K562 (cell line): Measurements from ENCODE around the gene LTN1. TPM values are rescaled to one million over a fixed set of nuclear protein-coding genes. Genes with fewer than 3 reads are reported as not detected.

Source experiments
- CC2D1A ChIP-seq: fragments of 450-650 bp; IDR thresholded peaks from 2 replicates; pipeline ENCODE4 v1.6.1; 2017; ENCODE audit warnings: mild to moderate bottlenecking
- HNRNPUL1 ChIP-seq: fragments of 200-400 bp; formaldehyde crosslinking; IDR thresholded peaks from 2 replicates; pipeline ENCODE4 v1.6.1; 2017; ENCODE audit warnings: low read length
- KAT8 ChIP-seq: fragments of 450-650 bp; IDR thresholded peaks from 2 replicates; pipeline ENCODE4 v1.6.1; 2016; ENCODE audit warnings: low read depth, mild to moderate bottlenecking
- LEF1 ChIP-seq: fragments of 450-650 bp; IDR thresholded peaks from 2 replicates; pipeline ENCODE4 v1.6.1; 2016; ENCODE audit warnings: mild to moderate bottlenecking
- POLR2A ChIP-seq: fragments of 450-650 bp; conservative IDR thresholded peaks from 2 replicates; pipeline ENCODE4 v1.6.1; 2016
- REST ChIP-seq, 2 experiments: fragments of 450-650 bp; formaldehyde crosslinking in 1 of 2; IDR thresholded peaks; 2 replicates each; pipeline versions ENCODE4 v1.4.0 to v1.6.1; 2014 to 2020; ENCODE audit warnings: mild to moderate bottlenecking in 2 of 2, borderline replicate concordance in 1 of 2, low read depth in 1 of 2
- SMAD2 ChIP-seq: fragments of 150-350 bp; IDR thresholded peaks from 2 replicates; pipeline ENCODE4 v1.6.1; 2014; ENCODE audit warnings: low read depth, mild to moderate bottlenecking, low read length
- TEAD2 ChIP-seq: fragments of 450-650 bp; IDR thresholded peaks from 2 replicates; pipeline ENCODE4 v1.6.1; 2016; ENCODE audit warnings: missing genetic modification characterization, control low read depth, missing compliant biosample characterization
- polyA plus RNA-seq, 8 experiments: library from polyadenylated mRNA; depleted of rRNA in 4 of 8; stranded (reverse) in 5 of 8; unstranded in 3 of 8; fragments of >200 nt; fragmentation: Nextera tagmentation in 2 of 8; fragmentation: Illumina TruSeq in 1 of 8; extraction: Ambion mirVana in 2 of 8; extraction: Trizol in 1 of 8; gene quantifications; 2 replicates each; pipeline versions ENCODE4 v1.2.1 to v1.2.3, GENCODE V29; 2011 to 2014; ENCODE audit warnings: inconsistent platforms in 1 of 8, missing spikeins in 1 of 8
- total RNA-seq, 7 experiments: library from RNA; depleted of rRNA in 6 of 7; stranded (reverse); fragments of >200 nt in 6 of 7; fragmentation: Illumina TruSeq in 2 of 7; extraction: Trizol in 2 of 7; gene quantifications; 2 replicates each; pipeline versions ENCODE4 v1.2.1 to v1.2.3, GENCODE V29; 2011 to 2021; ENCODE audit warnings: low replicate concordance in 1 of 7
- TF ChIP-seq, protein P1 (sequence below): sonication (generic); formaldehyde crosslinking; IDR thresholded peaks from 2 replicates; pipeline ENCODE4 v1.8.0; 2023; ENCODE audit warnings: missing genetic modification reagents, mild to moderate bottlenecking, borderline replicate concordance
- TF ChIP-seq, protein P2 (sequence below): sonication (generic); formaldehyde crosslinking; IDR thresholded peaks from 2 replicates; pipeline ENCODE4 v1.8.1; 2023; ENCODE audit warnings: mild to moderate bottlenecking, missing genetic modification reagents

The LTN1 gene
- total and polyA plus RNA-seq, 9 of the 15 experiments (the other 6 are each of a cell fraction or from before 2014, with no cell fraction given), result 15.7 to 49.6 (median 28.7) TPM

- TF ChIP-seq, protein P1, sequence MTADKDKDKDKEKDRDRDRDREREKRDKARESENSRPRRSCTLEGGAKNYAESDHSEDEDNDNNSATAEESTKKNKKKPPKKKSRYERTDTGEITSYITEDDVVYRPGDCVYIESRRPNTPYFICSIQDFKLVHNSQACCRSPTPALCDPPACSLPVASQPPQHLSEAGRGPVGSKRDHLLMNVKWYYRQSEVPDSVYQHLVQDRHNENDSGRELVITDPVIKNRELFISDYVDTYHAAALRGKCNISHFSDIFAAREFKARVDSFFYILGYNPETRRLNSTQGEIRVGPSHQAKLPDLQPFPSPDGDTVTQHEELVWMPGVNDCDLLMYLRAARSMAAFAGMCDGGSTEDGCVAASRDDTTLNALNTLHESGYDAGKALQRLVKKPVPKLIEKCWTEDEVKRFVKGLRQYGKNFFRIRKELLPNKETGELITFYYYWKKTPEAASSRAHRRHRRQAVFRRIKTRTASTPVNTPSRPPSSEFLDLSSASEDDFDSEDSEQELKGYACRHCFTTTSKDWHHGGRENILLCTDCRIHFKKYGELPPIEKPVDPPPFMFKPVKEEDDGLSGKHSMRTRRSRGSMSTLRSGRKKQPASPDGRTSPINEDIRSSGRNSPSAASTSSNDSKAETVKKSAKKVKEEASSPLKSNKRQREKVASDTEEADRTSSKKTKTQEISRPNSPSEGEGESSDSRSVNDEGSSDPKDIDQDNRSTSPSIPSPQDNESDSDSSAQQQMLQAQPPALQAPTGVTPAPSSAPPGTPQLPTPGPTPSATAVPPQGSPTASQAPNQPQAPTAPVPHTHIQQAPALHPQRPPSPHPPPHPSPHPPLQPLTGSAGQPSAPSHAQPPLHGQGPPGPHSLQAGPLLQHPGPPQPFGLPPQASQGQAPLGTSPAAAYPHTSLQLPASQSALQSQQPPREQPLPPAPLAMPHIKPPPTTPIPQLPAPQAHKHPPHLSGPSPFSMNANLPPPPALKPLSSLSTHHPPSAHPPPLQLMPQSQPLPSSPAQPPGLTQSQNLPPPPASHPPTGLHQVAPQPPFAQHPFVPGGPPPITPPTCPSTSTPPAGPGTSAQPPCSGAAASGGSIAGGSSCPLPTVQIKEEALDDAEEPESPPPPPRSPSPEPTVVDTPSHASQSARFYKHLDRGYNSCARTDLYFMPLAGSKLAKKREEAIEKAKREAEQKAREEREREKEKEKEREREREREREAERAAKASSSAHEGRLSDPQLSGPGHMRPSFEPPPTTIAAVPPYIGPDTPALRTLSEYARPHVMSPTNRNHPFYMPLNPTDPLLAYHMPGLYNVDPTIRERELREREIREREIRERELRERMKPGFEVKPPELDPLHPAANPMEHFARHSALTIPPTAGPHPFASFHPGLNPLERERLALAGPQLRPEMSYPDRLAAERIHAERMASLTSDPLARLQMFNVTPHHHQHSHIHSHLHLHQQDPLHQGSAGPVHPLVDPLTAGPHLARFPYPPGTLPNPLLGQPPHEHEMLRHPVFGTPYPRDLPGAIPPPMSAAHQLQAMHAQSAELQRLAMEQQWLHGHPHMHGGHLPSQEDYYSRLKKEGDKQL (CRISPR knock-in tag), result no peak
- no peak for TF ChIP-seq HNRNPUL1
- no peak for TF ChIP-seq TEAD2 (tag)
- TF ChIP-seq LEF1, result peak; percentile 12; the same call in 1 of the 2 replicates
- peak; percentile 98 for TF ChIP-seq POLR2A
- TF ChIP-seq REST (IDR thresholded peaks at IDR 0.05; ENCODE audit: borderline replicate concordance), result peak; percentile 89
- TF ChIP-seq REST (CRISPR knock-in tag; IDR thresholded peaks at IDR 0.05; ENCODE audit: low read depth), result 0 out of 2 replicates have a peak, but pooled peaks have one; percentile 61
- TF ChIP-seq CC2D1A, result no peak
- TF ChIP-seq, protein P2, sequence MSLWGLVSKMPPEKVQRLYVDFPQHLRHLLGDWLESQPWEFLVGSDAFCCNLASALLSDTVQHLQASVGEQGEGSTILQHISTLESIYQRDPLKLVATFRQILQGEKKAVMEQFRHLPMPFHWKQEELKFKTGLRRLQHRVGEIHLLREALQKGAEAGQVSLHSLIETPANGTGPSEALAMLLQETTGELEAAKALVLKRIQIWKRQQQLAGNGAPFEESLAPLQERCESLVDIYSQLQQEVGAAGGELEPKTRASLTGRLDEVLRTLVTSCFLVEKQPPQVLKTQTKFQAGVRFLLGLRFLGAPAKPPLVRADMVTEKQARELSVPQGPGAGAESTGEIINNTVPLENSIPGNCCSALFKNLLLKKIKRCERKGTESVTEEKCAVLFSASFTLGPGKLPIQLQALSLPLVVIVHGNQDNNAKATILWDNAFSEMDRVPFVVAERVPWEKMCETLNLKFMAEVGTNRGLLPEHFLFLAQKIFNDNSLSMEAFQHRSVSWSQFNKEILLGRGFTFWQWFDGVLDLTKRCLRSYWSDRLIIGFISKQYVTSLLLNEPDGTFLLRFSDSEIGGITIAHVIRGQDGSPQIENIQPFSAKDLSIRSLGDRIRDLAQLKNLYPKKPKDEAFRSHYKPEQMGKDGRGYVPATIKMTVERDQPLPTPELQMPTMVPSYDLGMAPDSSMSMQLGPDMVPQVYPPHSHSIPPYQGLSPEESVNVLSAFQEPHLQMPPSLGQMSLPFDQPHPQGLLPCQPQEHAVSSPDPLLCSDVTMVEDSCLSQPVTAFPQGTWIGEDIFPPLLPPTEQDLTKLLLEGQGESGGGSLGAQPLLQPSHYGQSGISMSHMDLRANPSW (CRISPR knock-in tag), result peak; percentile 87; the same call in 1 of the 2 replicates
- TF ChIP-seq KAT8, result no peak
- TF ChIP-seq SMAD2, result no peak
Measured at GRCh38 chr21:28884976-28885852, 107.5 kb downstream of the LTN1 start (continued).
